ENCODE measurements around the gene WSB1.
A peak's percentile ranks its signal among the peaks of the same experiment; 100 is the strongest.
"Not testable (repeated sequence)": the region's sequence is repeated elsewhere in the genome, so short reads cannot be mapped to it uniquely, and the experiment has no call there.

The WSB1 gene

GRCh38 chr17:27247958-27248342 lies 46.0 kb upstream of the WSB1 start:
- Histone ChIP-seq H3K9me3 (no peaks in the 10 kb centered on the region), H3K27me3 (no peaks in the 10 kb centered on the region), H3K4me3 (no peak overlapping the region), H3K27ac (peak overlapping the region; percentile 93 to 96), H3K4me1 (peaks cover 6 to 88% (median 43%) of the 10 kb centered on the region in 4 donors), H3K36me3 (no peaks in the 10 kb centered on the region)
- intact Hi-C loops (cut with DNase I; ENCODE audit: low total_unique reads), result loop anchor here (10.0 kb wide), 1 partner anchor 247 kb away; no protein-coding TSS in a partner anchor
- no peak for TF ChIP-seq CTCF (IDR thresholded peaks at IDR 0.05)
- DNase-seq, result no peak

GRCh38 chr17:27250791-27251190 lies 43.1 kb upstream of the WSB1 start:
- intact Hi-C loops (cut with DNase I; ENCODE audit: low total_unique reads); H3K4me3 ChIP-seq; H3K27me3 ChIP-seq; H3K9me3 ChIP-seq; DNase-seq; H3K36me3 ChIP-seq: not testable (repeated sequence)
- peaks cover 0 to 69% (median 26%) of the 10 kb centered on the region in 4 donors for H3K4me1 ChIP-seq
- H3K27ac ChIP-seq, result peak overlapping the region; percentile 93 to 96

- H3K4me3 ChIP-seq; H3K27ac ChIP-seq; DNase-seq; H3K36me3 ChIP-seq; intact Hi-C loops (cut with DNase I; ENCODE audit: low total_unique reads); H3K27me3 ChIP-seq; H3K9me3 ChIP-seq: not testable (repeated sequence)
- H3K4me1 ChIP-seq, result peaks cover 0 to 52% (median 13%) of the 10 kb centered on the region in 4 donors
Observed at GRCh38 chr17:27254802-27255201, 39.1 kb upstream of the WSB1 start.

GRCh38 chr17:27256225-27257030 lies 37.5 kb upstream of the WSB1 start:
- intact Hi-C loops (cut with DNase I; ENCODE audit: low total_unique reads), result no loop called here
- H3K4me3 ChIP-seq, result no peak overlapping the region

GRCh38 chr17:27257031-27257357 lies 36.9 kb upstream of the WSB1 start:
- intact Hi-C loops (cut with DNase I; ENCODE audit: low total_unique reads), result no loop called here
- no peak for TF ChIP-seq CTCF (IDR thresholded peaks at IDR 0.05)
- DNase-seq, result no peak
- Histone ChIP-seq H3K36me3 (no peaks in the 10 kb centered on the region), H3K27ac (peak overlapping the region; percentile 58 to 74), H3K4me3 (no peak overlapping the region), H3K4me1 (peaks cover 0 to 32% (median 11%) of the 10 kb centered on the region in 4 donors), H3K9me3 (no peaks in the 10 kb centered on the region), H3K27me3 (no peaks in the 10 kb centered on the region)

More at GRCh38 chr17:27256225-27257030, 37.5 kb upstream of the WSB1 start:
- Histone ChIP-seq H3K27ac (peak overlapping the region; percentile 58 to 74), H3K4me1 (peaks cover 0 to 37% (median 11%) of the 10 kb centered on the region in 4 donors), H3K9me3 (no peaks in the 10 kb centered on the region), H3K27me3 (no peaks in the 10 kb centered on the region), H3K36me3 (no peaks in the 10 kb centered on the region)
- no peak for DNase-seq
- TF ChIP-seq CTCF (IDR thresholded peaks at IDR 0.05), result no peak

- Histone ChIP-seq H3K4me3 (no peak overlapping the region), H3K9me3 (no peaks in the 10 kb centered on the region), H3K36me3 (no peaks in the 10 kb centered on the region), H3K27me3 (no peaks in the 10 kb centered on the region), H3K4me1 (peaks cover 0 to 45% (median 27%) of the 10 kb centered on the region in 4 donors), H3K27ac (no peak overlapping the region)
- intact Hi-C loops (cut with DNase I; ENCODE audit: low total_unique reads), result no loop called here
- TF ChIP-seq CTCF (IDR thresholded peaks at IDR 0.05), result no peak
- no peak for DNase-seq
Observed at GRCh38 chr17:27259356-27259755, 34.6 kb upstream of the WSB1 start.

Measured in tibial artery (tissue), 4 donors.